HEK293 (cell line): ENCODE data around the gene UBE2J2.

Source experiments
- CTCF ChIA-PET: fragments of 350-600 bp; formaldehyde crosslinking; extraction: SDS; loops from one replicate; lab custom pipeline; 2021; ENCODE audit warnings: antibody characterized with exemption; lab: Yijun Ruan, JAX
- POLR2A ChIA-PET: fragments of 300-600 bp; formaldehyde crosslinking; extraction: SDS; loops from one replicate; lab custom pipeline; 2020; ENCODE audit warnings: antibody characterized with exemption, inconsistent platforms; lab: Yijun Ruan, JAX
- H3K27ac ChIP-seq: fragments of 200-500 bp; sonication (Bioruptor generic); 2 replicates; pipeline ENCODE4 v1.5.1; 2014; ENCODE audit warnings: low read depth, low read length, control low read depth, inconsistent platforms; ENCODE audit errors: extremely low read depth
- H3K36me3 ChIP-seq, 2 experiments: fragments of 200-500 bp in 1 of 2; sonication (Bioruptor generic) in 1 of 2; 1 replicate in 1 of 2; 2 replicates in 1 of 2; pipeline ENCODE4 v1.5.1; 2014 to 2017; ENCODE audit warnings: inconsistent platforms in 2 of 2, low read length in 2 of 2; ENCODE audit not compliant: control insufficient read depth in 2 of 2, insufficient read depth in 1 of 2
- H3K4me1 ChIP-seq: fragments of 200-500 bp; sonication (Bioruptor generic); 2 replicates; pipeline ENCODE4 v1.5.1; 2014; ENCODE audit warnings: mild to moderate bottlenecking, low read length, inconsistent platforms; ENCODE audit not compliant: control insufficient read depth, insufficient read depth
- H3K4me3 ChIP-seq: 2 replicates; pipeline ENCODE4 v1.5.1; 2011; ENCODE audit warnings: low read depth, mild to moderate bottlenecking, control low read depth, low read length, moderate library complexity
- H3K9me3 ChIP-seq: fragments of 200-500 bp; sonication (Bioruptor generic); 2 replicates; pipeline ENCODE4 v1.5.1; 2014; ENCODE audit warnings: low read depth, low read length, inconsistent platforms; ENCODE audit not compliant: control insufficient read depth, insufficient read depth
- AEBP2 ChIP-seq: fragments of 450-650 bp; formaldehyde crosslinking; IDR thresholded peaks from 2 replicates; pipeline ENCODE4 v1.5.1; 2016; ENCODE audit warnings: missing biosample characterization, missing genetic modification characterization, borderline replicate concordance
- EGR2 ChIP-seq: fragments of 450-650 bp; formaldehyde crosslinking; IDR thresholded peaks from 2 replicates; pipeline ENCODE4 v1.5.1; 2016; ENCODE audit warnings: low read depth, missing biosample characterization, missing genetic modification characterization
- KLF8 ChIP-seq: fragments of 450-650 bp; formaldehyde crosslinking; IDR thresholded peaks from 2 replicates; pipeline ENCODE4 v1.5.1; 2016; ENCODE audit warnings: missing biosample characterization, missing genetic modification characterization
- MYNN ChIP-seq: fragments of 450-650 bp; formaldehyde crosslinking; IDR thresholded peaks from 2 replicates; pipeline ENCODE4 v1.5.1; 2016; ENCODE audit warnings: missing biosample characterization, missing genetic modification characterization, borderline replicate concordance
- SALL2 ChIP-seq: fragments of 450-650 bp; formaldehyde crosslinking; IDR thresholded peaks from 2 replicates; pipeline ENCODE4 v1.5.0; 2017; ENCODE audit warnings: missing biosample characterization, mild to moderate bottlenecking, missing genetic modification characterization, borderline replicate concordance
- SP7 ChIP-seq: fragments of 450-650 bp; formaldehyde crosslinking; IDR thresholded peaks from 2 replicates; pipeline ENCODE4 v1.5.1; 2016; ENCODE audit warnings: missing biosample characterization, missing genetic modification characterization
- WT1 ChIP-seq: fragments of 450-650 bp; formaldehyde crosslinking; IDR thresholded peaks from 2 replicates; pipeline ENCODE4 v1.5.1; 2016; ENCODE audit warnings: missing biosample characterization, missing genetic modification characterization
- ZNF10 ChIP-seq: fragments of 450-650 bp; formaldehyde crosslinking; IDR thresholded peaks from 2 replicates; pipeline ENCODE4 v1.5.1; 2017; ENCODE audit warnings: missing biosample characterization, missing genetic modification characterization
- ZNF18 ChIP-seq: fragments of 450-650 bp; formaldehyde crosslinking; IDR thresholded peaks from 2 replicates; pipeline ENCODE4 v1.5.1; 2016; ENCODE audit warnings: missing biosample characterization, missing genetic modification characterization
- ZNF211 ChIP-seq: fragments of 450-650 bp; formaldehyde crosslinking; IDR thresholded peaks from 2 replicates; pipeline ENCODE4 v1.5.1; 2016; ENCODE audit warnings: low read depth, missing biosample characterization, missing genetic modification characterization
- ZNF239 ChIP-seq: fragments of 450-650 bp; formaldehyde crosslinking; IDR thresholded peaks from 2 replicates; pipeline ENCODE4 v1.5.1; 2016; ENCODE audit warnings: missing biosample characterization, missing genetic modification characterization
- ZNF341 ChIP-seq: fragments of 450-650 bp; formaldehyde crosslinking; IDR thresholded peaks from 2 replicates; pipeline ENCODE4; 2016; ENCODE audit warnings: low read depth, missing biosample characterization, missing genetic modification characterization
- ZNF350 ChIP-seq: fragments of 450-650 bp; formaldehyde crosslinking; IDR thresholded peaks from 2 replicates; pipeline ENCODE4 v1.5.0; 2017; ENCODE audit warnings: missing biosample characterization, mild to moderate bottlenecking, missing genetic modification characterization
- ZNF391 ChIP-seq: fragments of 450-650 bp; formaldehyde crosslinking; IDR thresholded peaks from 2 replicates; pipeline ENCODE4 v1.5.1; 2016; ENCODE audit warnings: low read depth, missing biosample characterization, missing genetic modification characterization, borderline replicate concordance
- ZNF398 ChIP-seq: fragments of 450-650 bp; formaldehyde crosslinking; IDR thresholded peaks from 2 replicates; pipeline ENCODE4 v1.5.1; 2017; ENCODE audit warnings: missing biosample characterization, missing genetic modification characterization
- ZNF560 ChIP-seq: fragments of 450-650 bp; formaldehyde crosslinking; IDR thresholded peaks from 2 replicates; pipeline ENCODE4 v1.5.1; 2017; ENCODE audit warnings: missing biosample characterization, missing genetic modification characterization, borderline replicate concordance
- ZNF621 ChIP-seq: fragments of 450-650 bp; formaldehyde crosslinking; IDR thresholded peaks from 2 replicates; pipeline ENCODE4 v1.5.1; 2017; ENCODE audit warnings: missing biosample characterization, missing genetic modification characterization
- ZNF623 ChIP-seq: fragments of 450-650 bp; formaldehyde crosslinking; IDR thresholded peaks from 2 replicates; pipeline ENCODE4 v1.5.1; 2016; ENCODE audit warnings: missing biosample characterization, missing genetic modification characterization
- ZNF624 ChIP-seq: fragments of 450-650 bp; formaldehyde crosslinking; IDR thresholded peaks from 2 replicates; pipeline ENCODE4 v1.5.1; 2017; ENCODE audit warnings: missing biosample characterization, missing genetic modification characterization
- ZNF654 ChIP-seq: fragments of 450-650 bp; formaldehyde crosslinking; IDR thresholded peaks from 2 replicates; pipeline ENCODE4 v1.5.1; 2016; ENCODE audit warnings: low read depth, missing biosample characterization, missing genetic modification characterization
- ZNF660 ChIP-seq: fragments of 450-650 bp; IDR thresholded peaks from 2 replicates; pipeline ENCODE4 v1.5.1; 2018; ENCODE audit warnings: missing biosample characterization, mild to moderate bottlenecking, missing genetic modification characterization
- ZNF664 ChIP-seq: fragments of 450-650 bp; formaldehyde crosslinking; IDR thresholded peaks from 2 replicates; pipeline ENCODE4 v1.5.1; 2016; ENCODE audit warnings: missing biosample characterization, missing genetic modification characterization
- ZNF701 ChIP-seq: fragments of 450-650 bp; formaldehyde crosslinking; IDR thresholded peaks from 2 replicates; pipeline ENCODE4 v1.5.1; 2016; ENCODE audit warnings: missing biosample characterization, missing genetic modification characterization
- ZNF707 ChIP-seq: fragments of 450-650 bp; formaldehyde crosslinking; IDR thresholded peaks from 2 replicates; pipeline ENCODE4 v1.5.1; 2016; ENCODE audit warnings: missing biosample characterization, missing genetic modification characterization
- ZNF768 ChIP-seq: fragments of 450-650 bp; formaldehyde crosslinking; IDR thresholded peaks from 2 replicates; pipeline ENCODE4 v1.5.1; 2018; ENCODE audit warnings: missing biosample characterization, mild to moderate bottlenecking, missing genetic modification characterization
- ZNF776 ChIP-seq: fragments of 450-650 bp; formaldehyde crosslinking; IDR thresholded peaks from 2 replicates; pipeline ENCODE4 v1.5.0; 2017; ENCODE audit warnings: missing biosample characterization, missing genetic modification characterization, borderline replicate concordance
- ZNF843 ChIP-seq: fragments of 450-650 bp; formaldehyde crosslinking; IDR thresholded peaks from 2 replicates; pipeline ENCODE4 v1.5.1; 2016; ENCODE audit warnings: missing biosample characterization, missing genetic modification characterization
- ZXDB ChIP-seq: fragments of 450-650 bp; formaldehyde crosslinking; IDR thresholded peaks from 2 replicates; pipeline ENCODE4 v1.5.1; 2016; ENCODE audit warnings: missing biosample characterization, missing genetic modification characterization

UBE2J2 gene

GRCh38 chr1:1254667-1254998 lies 19.0 kb downstream of the UBE2J2 start (continued):
- TF ChIP-seq AEBP2 (tag by site-specific recombination) (no peak), ZNF18 (tag by site-specific recombination) (no peak), KLF8 (tag by site-specific recombination) (no peak), ZNF621 (tag by site-specific recombination) (no peak), ZNF623 (tag by site-specific recombination) (no peak), ZNF654 (tag by site-specific recombination) (no peak), ZNF398 (tag by site-specific recombination) (no peak), ZNF624 (tag by site-specific recombination) (no peak)
- TF ChIP-seq, all 188 proteins: peak for 0

GRCh38 chr1:1253972-1254666 lies 19.5 kb downstream of the UBE2J2 start:
- no peaks in the 10 kb centered on the region; the same call in 1 of the 2 replicates for H3K4me1 ChIP-seq
- ChIA-PET CTCF (no interaction called here), POLR2A (no interaction called here)
- peaks cover 6 to 64% of the 10 kb centered on the region in 2 experiments; a peak in 2 of 3 replicates for H3K36me3 ChIP-seq
- no peak overlapping the region for H3K27ac ChIP-seq
- TF ChIP-seq ZNF776 (tag by site-specific recombination) (no peak), ZNF664 (tag by site-specific recombination) (no peak), ZNF341 (no peak), ZNF560 (tag by site-specific recombination) (no peak), ZXDB (tag by site-specific recombination) (no peak), ZNF768 (tag by site-specific recombination) (no peak), ZNF350 (tag by site-specific recombination) (no peak), ZNF707 (tag by site-specific recombination) (no peak), MYNN (no peak), SALL2 (tag by site-specific recombination) (no peak), ZNF660 (tag by site-specific recombination) (no peak), ZNF239 (tag by site-specific recombination) (no peak), ZNF701 (tag by site-specific recombination) (no peak), ZNF211 (tag by site-specific recombination) (no peak), ZNF391 (tag by site-specific recombination) (no peak), ZNF10 (tag by site-specific recombination) (no peak), ZNF843 (no peak), EGR2 (tag by site-specific recombination) (no peak), WT1 (tag by site-specific recombination) (no peak), SP7 (tag by site-specific recombination) (no peak)
- no peaks in the 10 kb centered on the region for H3K9me3 ChIP-seq
- H3K4me3 ChIP-seq: no peak overlapping the region
